ENCODE results near the gene D2HGDH. TPM values are rescaled to one million over a fixed set of nuclear protein-coding genes. Genes with fewer than 3 reads are reported as not detected.

The D2HGDH gene
- total and polyA plus RNA-seq, 9 of the 15 experiments (the other 6 are each of a cell fraction or from before 2014, with no cell fraction given): 0.39 to 30.8 (median 10.3) TPM

DNA sequence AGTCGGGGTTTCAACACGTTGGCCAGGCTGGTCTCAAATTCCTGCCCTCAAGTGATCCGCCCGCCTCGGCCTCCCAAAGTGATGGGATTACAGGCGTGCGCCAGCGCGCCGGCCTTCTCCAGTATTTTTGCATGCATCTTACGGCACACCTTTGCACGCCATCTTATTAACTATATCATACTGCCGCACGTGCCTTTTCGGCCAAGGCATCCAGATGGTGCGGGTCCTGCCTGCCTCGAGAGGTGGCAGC, 33.4 kb upstream of the D2HGDH start (continued):
- TF ChIP-seq, protein P1, sequence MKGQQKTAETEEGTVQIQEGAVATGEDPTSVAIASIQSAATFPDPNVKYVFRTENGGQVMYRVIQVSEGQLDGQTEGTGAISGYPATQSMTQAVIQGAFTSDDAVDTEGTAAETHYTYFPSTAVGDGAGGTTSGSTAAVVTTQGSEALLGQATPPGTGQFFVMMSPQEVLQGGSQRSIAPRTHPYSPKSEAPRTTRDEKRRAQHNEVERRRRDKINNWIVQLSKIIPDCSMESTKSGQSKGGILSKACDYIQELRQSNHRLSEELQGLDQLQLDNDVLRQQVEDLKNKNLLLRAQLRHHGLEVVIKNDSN (CRISPR knock-in tag; IDR thresholded peaks at IDR 0.05): 0 out of 2 replicates have a peak, but pooled peaks have one; percentile 14
- TF ChIP-seq ETV1 (tag; conservative IDR thresholded peaks at IDR 0.05; ENCODE audit: low read depth) (no peak), HNRNPLL (IDR thresholded peaks at IDR 0.05; ENCODE audit: low read depth, low read length, poor library complexity, severe bottlenecking) (peak; percentile 21), RBM14 (IDR thresholded peaks at IDR 0.05; ENCODE audit: borderline replicate concordance, insufficient read depth, low read depth, low read length) (no peak), CTCF (IDR thresholded peaks at IDR 0.05 in 2 of 3, conservative IDR thresholded peaks at IDR 0.05 in 1 of 3; ENCODE audit: insufficient read depth in 2 of 3, low read depth in 1 of 3, low read length in 3 of 3) (peak in 1 of 3 experiments; percentile 50; a peak in 3 of 6 replicates)
- TF ChIP-seq, protein P2, sequence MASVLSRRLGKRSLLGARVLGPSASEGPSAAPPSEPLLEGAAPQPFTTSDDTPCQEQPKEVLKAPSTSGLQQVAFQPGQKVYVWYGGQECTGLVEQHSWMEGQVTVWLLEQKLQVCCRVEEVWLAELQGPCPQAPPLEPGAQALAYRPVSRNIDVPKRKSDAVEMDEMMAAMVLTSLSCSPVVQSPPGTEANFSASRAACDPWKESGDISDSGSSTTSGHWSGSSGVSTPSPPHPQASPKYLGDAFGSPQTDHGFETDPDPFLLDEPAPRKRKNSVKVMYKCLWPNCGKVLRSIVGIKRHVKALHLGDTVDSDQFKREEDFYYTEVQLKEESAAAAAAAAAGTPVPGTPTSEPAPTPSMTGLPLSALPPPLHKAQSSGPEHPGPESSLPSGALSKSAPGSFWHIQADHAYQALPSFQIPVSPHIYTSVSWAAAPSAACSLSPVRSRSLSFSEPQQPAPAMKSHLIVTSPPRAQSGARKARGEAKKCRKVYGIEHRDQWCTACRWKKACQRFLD (CRISPR knock-in tag; IDR thresholded peaks at IDR 0.05): 0 out of 2 replicates have a peak, but pooled peaks have one; percentile 74
- TF ChIP-seq, protein P3, sequence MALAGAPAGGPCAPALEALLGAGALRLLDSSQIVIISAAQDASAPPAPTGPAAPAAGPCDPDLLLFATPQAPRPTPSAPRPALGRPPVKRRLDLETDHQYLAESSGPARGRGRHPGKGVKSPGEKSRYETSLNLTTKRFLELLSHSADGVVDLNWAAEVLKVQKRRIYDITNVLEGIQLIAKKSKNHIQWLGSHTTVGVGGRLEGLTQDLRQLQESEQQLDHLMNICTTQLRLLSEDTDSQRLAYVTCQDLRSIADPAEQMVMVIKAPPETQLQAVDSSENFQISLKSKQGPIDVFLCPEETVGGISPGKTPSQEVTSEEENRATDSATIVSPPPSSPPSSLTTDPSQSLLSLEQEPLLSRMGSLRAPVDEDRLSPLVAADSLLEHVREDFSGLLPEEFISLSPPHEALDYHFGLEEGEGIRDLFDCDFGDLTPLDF (CRISPR knock-in tag; IDR thresholded peaks at IDR 0.05): peak; percentile 3; the same call in 1 of the 2 replicates
